Measurements from ENCODE around the gene LRRFIP1. TPM values are rescaled to one million over a fixed set of nuclear protein-coding genes. Genes with fewer than 3 reads are reported as not detected.
"Not testable (repeated sequence)": the region's sequence is repeated elsewhere in the genome, so short reads cannot be mapped to it uniquely, and the experiment has no call there.

The LRRFIP1 gene
- total RNA-seq, 6 experiments from 2014 or later: 29.4 to 56.3 (median 49.7) TPM

- no peaks in the 10 kb centered on the region for H3K9me3 ChIP-seq
- H3K36me3 ChIP-seq: peaks cover 0 to 39% (median 11%) of the 10 kb centered on the region in 4 donors
- H3K27ac ChIP-seq: no peak overlapping the region
- intact Hi-C loops (cut with DNase I): loop anchor here (10.0 kb wide), 2 partner anchors 52 to 152 kb away; partner anchors contain the start of gene RAB17 (in 1 of the 2)
- 85% methylated on average over 4 of the region's 9 CpGs for WGBS (ENCODE audit: insufficient coverage, low coverage, low lambda C conversion rate, missing lambda C conversion rate)
- H3K4me1 ChIP-seq: peaks cover 0 to 27% (median 15%) of the 10 kb centered on the region in 4 donors
- no peaks in the 10 kb centered on the region for H3K27me3 ChIP-seq
- ATAC-seq: no peak
- no peak for TF ChIP-seq POLR2A (IDR thresholded peaks at IDR 0.05)
- no peak for TF ChIP-seq CTCF (IDR thresholded peaks at IDR 0.05)
- H3K4me3 ChIP-seq: no peak overlapping the region
- no peak for DNase-seq
These were observed 119.8 kb downstream of the LRRFIP1 start for GRCh38 chr2:237747189-237747588.

GRCh38 chr2:237749002-237749401 is 121.6 kb downstream of the LRRFIP1 start:
- ATAC-seq (no peak), DNase-seq (no peak)
- Histone ChIP-seq H3K4me1 (peaks cover 0 to 14% (median 5%) of the 10 kb centered on the region in 4 donors), H3K27ac (no peak overlapping the region), H3K9me3 (no peaks in the 10 kb centered on the region), H3K4me3 (no peak overlapping the region), H3K36me3 (peaks cover 0 to 57% (median 17%) of the 10 kb centered on the region in 4 donors), H3K27me3 (no peaks in the 10 kb centered on the region)
- WGBS (ENCODE audit: insufficient coverage, low coverage, low lambda C conversion rate, missing lambda C conversion rate): 100% methylated on average over 3 of the region's 11 CpGs
- intact Hi-C loops (cut with DNase I): loop anchor here (10.0 kb wide), 2 partner anchors 54 to 154 kb away; partner anchors contain the start of gene RAB17 (in 1 of the 2)
- TF ChIP-seq POLR2A (IDR thresholded peaks at IDR 0.05): no peak
- TF ChIP-seq CTCF (IDR thresholded peaks at IDR 0.05): no peak

GRCh38 chr2:237749961-237750360 is 122.6 kb downstream of the LRRFIP1 start:
- H3K36me3 ChIP-seq: peaks cover 0 to 66% (median 21%) of the 10 kb centered on the region in 4 donors
- H3K9me3 ChIP-seq: no peaks in the 10 kb centered on the region
- no peaks in the 10 kb centered on the region for H3K27me3 ChIP-seq
- H3K4me1 ChIP-seq: peaks cover 0 to 5% (median 1%) of the 10 kb centered on the region in 4 donors
- TF ChIP-seq CTCF (IDR thresholded peaks at IDR 0.05) (no peak), POLR2A (IDR thresholded peaks at IDR 0.05) (no peak)
- no CpG with 5 or more reads among the region's 2 CpGs for WGBS (ENCODE audit: insufficient coverage, low coverage, low lambda C conversion rate, missing lambda C conversion rate)
- ATAC-seq (no peak), DNase-seq (no peak)
- intact Hi-C loops (cut with DNase I): loop anchor here (10.0 kb wide), 2 partner anchors 55 to 155 kb away; partner anchors contain the start of gene RAB17 (in 1 of the 2)
- no peak overlapping the region for H3K27ac ChIP-seq
- H3K4me3 ChIP-seq: no peak overlapping the region

- 95% methylated on average over 14 of the region's 15 CpGs for WGBS (ENCODE audit: insufficient coverage, low coverage, low lambda C conversion rate, missing lambda C conversion rate)
- H3K4me1 ChIP-seq; H3K27ac ChIP-seq; H3K27me3 ChIP-seq; ATAC-seq; DNase-seq; H3K4me3 ChIP-seq; intact Hi-C loops (cut with DNase I); H3K9me3 ChIP-seq: not testable (repeated sequence)
- H3K36me3 ChIP-seq: peaks cover 0 to 71% (median 23%) of the 10 kb centered on the region in 4 donors
These were observed 123.1 kb downstream of the LRRFIP1 start for GRCh38 chr2:237750441-237750840.

- WGBS (ENCODE audit: insufficient coverage, low coverage, low lambda C conversion rate, missing lambda C conversion rate): 69% methylated on average over 4 of the region's 5 CpGs
- H3K4me1 ChIP-seq: no peaks in the 10 kb centered on the region
- H3K27me3 ChIP-seq: no peaks in the 10 kb centered on the region
- no peak overlapping the region for H3K4me3 ChIP-seq
- intact Hi-C loops (cut with DNase I): no loop called here
- TF ChIP-seq POLR2A (IDR thresholded peaks at IDR 0.05) (no peak), CTCF (IDR thresholded peaks at IDR 0.05) (no peak)
- peaks cover 0 to 79% (median 25%) of the 10 kb centered on the region in 4 donors for H3K36me3 ChIP-seq
- ATAC-seq: peak in 2 of 4 donors; percentile 17 to 26
- H3K27ac ChIP-seq: no peak overlapping the region
- no peak for DNase-seq
- no peaks in the 10 kb centered on the region for H3K9me3 ChIP-seq
These were observed 125.4 kb downstream of the LRRFIP1 start for GRCh38 chr2:237752761-237753165.
